ENCODE measurements around the gene COMMD1.

- TF ChIP-seq CTCF (IDR thresholded peaks at IDR 0.05) (no peak), NRF1 (IDR thresholded peaks at IDR 0.05; ENCODE audit: low read depth, low read length) (no peak), TAF1 (IDR thresholded peaks at IDR 0.05; ENCODE audit: borderline replicate concordance, low read depth, low read length) (no peak), RXRA (IDR thresholded peaks at IDR 0.05; ENCODE audit: borderline replicate concordance, low read depth) (no peak), RFX5 (IDR thresholded peaks at IDR 0.05; ENCODE audit: low read length) (no peak), RAD21 (IDR thresholded peaks at IDR 0.05; ENCODE audit: low read length) (no peak), USF2 (IDR thresholded peaks at IDR 0.05; ENCODE audit: borderline replicate concordance, low read depth, low read length) (no peak), ELF1 (IDR thresholded peaks at IDR 0.05) (no peak), YY1 (IDR thresholded peaks at IDR 0.05; ENCODE audit: low read depth) (no peak)
These were observed 139.6 kb downstream of the COMMD1 start for GRCh38 chr2:62045017-62045543.
